Hippocampal formation (tissue), 2 donors: ENCODE data around the gene POP5.

Source experiments
- DNase-seq, 2 donors: peaks; one replicate each; lab custom pipeline; 2025; lab: John Stamatoyannopoulos, UW

The POP5 gene

GRCh38 chr12:120590741-120591407 is 9.7 kb upstream of the POP5 start:
- DNase-seq, result no peak

- no peak for DNase-seq
Measured at GRCh38 chr12:120588948-120589930, 8.0 kb upstream of the POP5 start.

- no peak for DNase-seq
Measured at GRCh38 chr12:120588371-120588770, 7.2 kb upstream of the POP5 start.

- no peak for DNase-seq
Measured at GRCh38 chr12:120586860-120587259, 5.7 kb upstream of the POP5 start.

- DNase-seq, result no peak
Measured at GRCh38 chr12:120586206-120586605, 5.0 kb upstream of the POP5 start.

- peak; percentile 25 to 41 for DNase-seq
Measured at GRCh38 chr12:120584343-120585149, 3.3 kb upstream of the POP5 start.

- peak; percentile 43 to 44 for DNase-seq
Measured at GRCh38 chr12:120583478-120584030, 2.4 kb upstream of the POP5 start.

GRCh38 chr12:120581998-120582397 is 796 bp upstream of the POP5 start:
- no peak for DNase-seq

- DNase-seq, result no peak
Measured at GRCh38 chr12:120579179-120579578, 2.0 kb downstream of the POP5 start.

- DNase-seq, result no peak
Measured at GRCh38 chr12:120574106-120574505, 7.1 kb downstream of the POP5 start.

GRCh38 chr12:120573560-120573959 is 7.6 kb downstream of the POP5 start:
- DNase-seq, result no peak

- DNase-seq, result no peak
Measured at GRCh38 chr12:120571299-120571698, 9.9 kb downstream of the POP5 start.

- DNase-seq, result no peak
Measured at GRCh38 chr12:120563495-120563894, 17.7 kb downstream of the POP5 start.

- no peak for DNase-seq
Measured at GRCh38 chr12:120562906-120563305, 18.3 kb downstream of the POP5 start.

- DNase-seq, result no peak
Measured at GRCh38 chr12:120557589-120557988, 23.6 kb downstream of the POP5 start.

GRCh38 chr12:120554678-120555077 is 26.5 kb downstream of the POP5 start:
- DNase-seq, result no peak

GRCh38 chr12:120546050-120546386 is 35.2 kb downstream of the POP5 start:
- no peak for DNase-seq

- no peak for DNase-seq
Measured at GRCh38 chr12:120544691-120545090, 36.5 kb downstream of the POP5 start.

- no peak for DNase-seq
Measured at GRCh38 chr12:120542166-120542565, 39.0 kb downstream of the POP5 start.

GRCh38 chr12:120540445-120540844 is 40.8 kb downstream of the POP5 start:
- no peak for DNase-seq

- DNase-seq, result no peak
Measured at GRCh38 chr12:120539303-120539702, 41.9 kb downstream of the POP5 start.
